ENCODE data around the gene KCNQ4. TPM values are rescaled to one million over a fixed set of nuclear protein-coding genes. Genes with fewer than 3 reads are reported as not detected.
A peak's percentile ranks its signal among the peaks of the same experiment; 100 is the strongest.

Gene KCNQ4
- total and polyA plus RNA-seq, 2 of the 13 experiments (the other 11 are each of a cell fraction or from before 2014, with no cell fraction given): 0.02 to 0.09 TPM

- TF ChIP-seq DMTF1 (CRISPR knock-in tag; IDR thresholded peaks at IDR 0.05): no peak
- TF ChIP-seq MTERF4 (CRISPR knock-in tag; IDR thresholded peaks at IDR 0.05): no peak
Measured at GRCh38 chr1:40825435-40825788, 41.8 kb downstream of the KCNQ4 start (continued).

- peak overlapping the region in 1 of 3 experiments; percentile 55; a peak in 2 of 6 replicates for H3K4me3 ChIP-seq (replicated peaks in 1 of 3; ENCODE audit: insufficient read depth in 1 of 3, low read depth in 2 of 3, low read length in 3 of 3)
- DNase-seq (ENCODE audit: low spot score): no peak
- ChIA-PET POLR2A (no interaction called here), CTCF (ENCODE audit: low intra/inter-chr PET ratio, low total read pairs) (no interaction called here)
- in situ Hi-C loops (cut with HindIII; ENCODE audit: extremely low pct_ligation_motif_present, low pct_unique_long_range_greater_than_20kb) (no loop called here), intact Hi-C loops (cut with micrococcal nuclease; ENCODE audit: unreplicated experiment) (loop anchor here (1.0 kb wide), 1 partner anchor 135 kb away; the partner anchor contains the start of gene NFYC)
- BruUV-seq (replicated peaks): no TSS peak
- H4K20me1 ChIP-seq (ENCODE audit: insufficient read depth, low read length): no peaks in the 10 kb centered on the region
- H3K4me2 ChIP-seq (ENCODE audit: low read depth, low read length): peak overlapping the region; percentile 73
- H3K36me3 ChIP-seq (replicated peaks in 1 of 2; ENCODE audit: control insufficient read depth in 1 of 2, insufficient read depth in 2 of 2, low read length in 2 of 2): no peaks in the 10 kb centered on the region
- H2AFZ ChIP-seq (ENCODE audit: low read length): no peak overlapping the region
- no peak for ATAC-seq
- no peaks in the 10 kb centered on the region for H3K9me3 ChIP-seq (ENCODE audit: low read length)
- no peaks in the 10 kb centered on the region for H3K79me2 ChIP-seq (ENCODE audit: insufficient read depth, low read length)
- WGBS (ENCODE audit: low lambda C conversion rate): 32% methylated on average over 5 of the region's 5 CpGs
- peak overlapping the region; percentile 47; the same call in 1 of the 2 replicates for H3K9ac ChIP-seq (ENCODE audit: insufficient read depth, low read depth, low read length)
- FAIRE-seq: no peak
- H3K27me3 ChIP-seq (ENCODE audit: control insufficient read depth in 1 of 2, insufficient read depth in 2 of 2, low read length in 2 of 2): no peaks in the 10 kb centered on the region; a peak in 1 of 5 replicates
- H3K27ac ChIP-seq (ENCODE audit: extremely low read length, insufficient read depth, low read length): no peak overlapping the region
- peaks cover 43% of the 10 kb centered on the region for H3K4me1 ChIP-seq (ENCODE audit: insufficient read depth, low read length)
- TF ChIP-seq STAT6 (CRISPR knock-in tag; IDR thresholded peaks at IDR 0.05; ENCODE audit: borderline replicate concordance): no peak
- TF ChIP-seq ZNF282 (IDR thresholded peaks at IDR 0.05; ENCODE audit: partially characterized antibody): no peak
- TF ChIP-seq KDM6A (CRISPR knock-in tag; IDR thresholded peaks at IDR 0.05; ENCODE audit: low read depth): no peak
- TF ChIP-seq NFKBIZ (CRISPR knock-in tag; IDR thresholded peaks at IDR 0.05): no peak
- TF ChIP-seq ELF4 (CRISPR knock-in tag; IDR thresholded peaks at IDR 0.05; ENCODE audit: borderline replicate concordance): no peak
- no peak for TF ChIP-seq CHD4 (IDR thresholded peaks at IDR 0.05; ENCODE audit: borderline replicate concordance, low read length)
- no peak for TF ChIP-seq BCL3 (CRISPR knock-in tag; IDR thresholded peaks at IDR 0.05)
- no peak for TF ChIP-seq MXD4 (CRISPR knock-in tag; IDR thresholded peaks at IDR 0.05)
- no peak for TF ChIP-seq CENPT (CRISPR knock-in tag; IDR thresholded peaks at IDR 0.05; ENCODE audit: low read depth)
- no peak for TF ChIP-seq ZSCAN5A (CRISPR knock-in tag; IDR thresholded peaks at IDR 0.05; ENCODE audit: borderline replicate concordance)
- no peak for TF ChIP-seq ZNF780A (CRISPR knock-in tag; IDR thresholded peaks at IDR 0.05)
- no peak for TF ChIP-seq ZNF841 (CRISPR knock-in tag; IDR thresholded peaks at IDR 0.05; ENCODE audit: borderline replicate concordance)
Measured at GRCh38 chr1:40825996-40826395, 42.4 kb downstream of the KCNQ4 start.

Measured in HepG2 (cell line).